Epithelial cell of prostate (primary cell): ENCODE results near the gene RHBDL3.
A peak's percentile ranks its signal among the peaks of the same experiment; 100 is the strongest.
"Not testable (repeated sequence)": the region's sequence is repeated elsewhere in the genome, so short reads cannot be mapped to it uniquely, and the experiment has no call there.

Experiments used
- DNase-seq: peaks from one replicate; pipeline ENCODE4 v3.0.0-alpha.2; 2011; ENCODE audit warnings: low read depth, low spot score
- H3K27ac ChIP-seq: fragments of 450-650 bp; 2 replicates; pipeline ENCODE4 v1.5.1; 2017; ENCODE audit warnings: mild to moderate bottlenecking

Gene RHBDL3

DNA sequence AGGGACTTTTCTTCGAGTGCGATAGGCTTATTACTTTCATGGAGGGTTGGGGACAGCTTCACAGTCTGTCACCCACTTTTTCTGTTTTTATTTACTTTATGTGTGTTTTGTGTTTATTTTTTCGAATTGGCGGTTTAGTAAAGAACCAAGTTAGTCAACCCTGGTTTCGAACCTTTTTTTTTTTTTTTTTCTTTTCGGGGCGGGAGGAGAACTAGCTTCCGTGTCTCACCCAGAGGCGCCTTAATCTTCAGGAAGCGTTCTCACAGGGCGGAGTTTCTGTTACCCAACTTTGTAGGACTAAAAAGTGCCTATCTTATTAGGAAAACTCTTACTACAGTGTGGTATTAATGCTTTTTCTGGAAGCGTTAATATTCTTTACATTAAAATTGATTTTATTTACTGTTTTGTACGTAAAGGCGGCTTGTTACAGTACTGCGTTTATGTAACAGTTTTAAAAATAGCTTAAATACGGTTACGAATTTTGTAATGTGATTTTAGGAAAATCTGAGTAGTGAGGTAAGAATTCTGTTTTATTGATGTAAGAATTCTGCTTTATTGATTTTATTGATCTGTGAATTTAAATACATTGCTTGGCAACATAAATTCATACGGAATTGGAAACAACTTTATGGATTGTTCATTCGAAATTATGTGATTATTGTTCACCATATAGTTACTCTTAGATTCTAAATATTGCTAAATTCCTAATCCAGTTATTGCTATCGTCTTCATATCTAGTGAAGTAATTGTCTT lies 85.2 kb downstream of the RHBDL3 start:
- DNase-seq = no peak
- peak overlapping the region; percentile 92 for H3K27ac ChIP-seq

DNA sequence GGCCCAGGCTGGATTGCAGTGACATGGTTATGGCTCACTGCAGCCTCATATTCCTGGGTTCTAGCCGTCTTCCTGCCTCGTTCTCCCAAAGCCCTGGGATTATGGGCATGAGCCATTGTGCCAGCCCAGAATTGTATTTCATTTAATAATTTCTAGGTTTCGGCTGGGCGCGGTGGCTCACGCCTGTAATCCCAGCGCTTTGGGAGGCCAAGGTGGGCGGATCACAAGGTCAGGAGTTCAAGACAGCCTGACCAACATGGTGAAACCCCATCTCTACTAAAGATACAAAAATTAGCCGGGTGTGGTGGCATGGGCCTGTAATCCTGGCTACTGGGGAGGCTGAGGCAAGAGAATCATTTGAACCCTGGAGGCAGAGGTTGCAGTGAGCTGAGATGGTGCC lies 87.1 kb downstream of the RHBDL3 start:
- H3K27ac ChIP-seq, DNase-seq: not testable (repeated sequence)

DNA sequence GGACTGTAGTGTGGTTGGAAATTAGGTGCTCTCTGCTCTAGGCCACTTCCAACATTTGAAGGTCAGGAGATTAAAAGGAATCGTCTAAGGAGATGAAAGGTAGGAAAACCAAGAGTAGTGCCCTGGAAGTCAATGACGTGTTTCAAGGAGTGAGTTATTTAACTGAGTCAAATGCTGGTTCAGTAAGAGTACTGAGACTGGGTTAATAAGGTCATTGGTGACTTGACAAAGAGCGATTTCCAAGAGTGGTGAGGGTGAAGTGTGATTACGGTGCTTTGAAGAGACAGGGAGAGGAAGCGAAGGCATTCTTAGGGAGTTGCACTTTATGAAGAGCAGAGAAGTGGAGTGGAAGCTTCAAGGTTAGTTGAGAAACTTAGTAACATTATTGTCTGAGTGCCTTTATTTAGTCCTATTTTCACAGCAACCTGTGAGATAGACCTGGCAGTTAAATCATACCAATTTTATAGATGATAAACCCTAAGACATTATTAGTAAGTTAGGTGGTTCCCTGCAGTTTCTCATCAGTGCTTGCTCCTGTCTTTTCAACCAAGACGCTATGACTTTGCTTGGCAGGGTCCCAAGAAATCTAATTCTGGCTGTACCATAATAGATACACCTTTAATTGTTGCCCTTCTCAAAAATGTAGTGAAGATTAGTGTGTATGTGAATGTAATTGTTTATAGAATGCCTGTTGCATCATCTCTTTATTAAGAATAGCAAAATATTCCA lies 90.2 kb downstream of the RHBDL3 start:
- H3K27ac ChIP-seq = peak overlapping the region; percentile 33

DNA sequence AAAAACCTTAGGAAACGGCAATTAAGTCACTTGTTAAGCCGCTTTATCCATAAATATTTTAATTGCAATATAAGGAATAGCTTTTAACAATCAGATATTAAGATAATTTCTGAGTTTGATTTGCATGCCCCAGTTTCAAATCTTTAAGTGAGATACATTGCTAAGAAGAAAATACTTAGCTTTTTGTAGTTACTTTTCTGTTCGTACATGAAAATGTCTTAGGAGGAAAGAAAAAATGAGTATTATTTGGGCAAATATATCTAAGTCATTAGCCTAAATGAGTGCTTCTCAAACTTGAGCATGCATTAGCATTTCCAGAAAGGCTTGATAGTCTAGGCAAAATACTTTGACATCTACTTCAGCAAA lies 90.7 kb downstream of the RHBDL3 start:
- H3K27ac ChIP-seq = peak overlapping the region; percentile 33
- DNase-seq = no peak

More for the DNA sequence above, 90.2 kb downstream of the RHBDL3 start:
- no peak for DNase-seq

DNA sequence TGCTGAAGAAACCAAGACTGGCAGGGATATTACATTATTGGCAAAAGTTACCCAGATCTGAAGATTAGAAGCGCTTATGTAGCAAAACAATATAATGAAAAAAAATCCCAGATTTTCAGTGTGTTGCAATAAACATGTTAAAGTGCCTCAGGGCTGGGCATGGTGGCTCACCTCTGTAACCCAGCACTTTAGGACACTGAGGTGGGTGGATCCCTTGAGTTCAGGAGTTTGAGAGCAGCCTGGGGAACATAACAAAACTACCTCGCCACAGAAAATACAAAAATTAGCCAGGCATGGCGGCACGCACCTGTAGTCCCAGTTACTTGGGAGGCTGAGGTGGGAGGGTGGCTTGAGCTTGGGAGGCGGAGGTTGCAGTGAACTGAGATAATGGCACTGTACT lies 91.1 kb downstream of the RHBDL3 start:
- H3K27ac ChIP-seq = peak overlapping the region; percentile 33
- DNase-seq = no peak

DNA sequence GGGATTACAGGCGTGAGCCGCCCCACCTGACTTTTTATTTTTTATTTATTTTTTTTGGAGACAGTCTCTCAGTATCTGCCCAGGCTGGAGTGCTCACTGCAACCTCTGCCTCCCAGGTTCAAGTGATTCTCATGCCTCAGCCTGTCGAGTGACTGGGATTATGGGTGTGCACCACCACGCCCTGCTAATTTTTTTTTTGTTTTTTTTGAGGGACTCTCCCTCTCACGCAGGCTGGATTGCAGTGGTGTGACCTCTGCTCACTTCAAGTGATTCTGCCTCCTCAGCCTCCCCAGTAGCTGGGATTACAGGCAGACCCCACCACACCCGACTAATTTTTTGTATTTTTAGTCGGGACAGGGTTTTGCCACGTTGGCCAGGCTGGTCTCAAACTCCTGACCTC lies 92.0 kb downstream of the RHBDL3 start:
- DNase-seq = no peak
- peak overlapping the region; percentile 18 for H3K27ac ChIP-seq

DNA sequence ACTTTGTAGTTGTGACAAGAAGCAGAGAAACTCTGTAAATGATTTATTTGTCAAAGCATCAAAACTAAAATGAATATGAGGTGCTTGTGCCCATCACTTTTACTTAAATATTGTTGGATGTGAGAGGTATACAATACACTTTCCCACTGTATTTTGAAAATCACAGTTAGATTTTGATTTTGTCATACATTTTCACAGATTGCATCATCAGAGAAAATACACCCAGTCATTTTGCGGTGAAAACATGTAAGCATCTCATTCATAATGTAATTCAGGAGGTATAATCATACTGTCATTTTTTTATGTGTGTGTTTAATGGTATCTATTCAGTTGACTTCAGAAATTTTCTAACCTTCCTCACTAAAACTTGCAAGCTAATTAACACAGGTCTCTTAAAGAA lies 95.6 kb downstream of the RHBDL3 start:
- peak overlapping the region; percentile 11 for H3K27ac ChIP-seq
- DNase-seq = no peak

DNA sequence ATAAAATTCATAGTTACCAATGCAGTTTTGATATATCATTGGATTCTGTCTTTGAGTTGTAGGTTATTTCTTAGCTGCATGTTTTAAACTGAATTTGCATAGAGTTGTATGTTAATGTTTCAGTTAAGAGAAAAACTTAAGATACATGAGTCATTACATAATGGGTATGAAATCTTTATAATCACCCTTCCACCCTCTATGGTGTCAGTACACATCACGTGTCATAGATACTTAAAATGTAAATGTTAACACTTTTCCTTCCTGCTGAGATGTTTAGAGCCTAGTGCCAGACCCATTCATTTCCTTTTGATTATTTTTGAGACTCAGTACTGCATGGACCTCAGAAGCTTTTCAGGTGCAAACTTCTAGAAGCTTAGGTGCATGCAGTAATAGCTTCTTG lies 104.8 kb downstream of the RHBDL3 start:
- DNase-seq = no peak

More for the DNA sequence above, 104.8 kb downstream of the RHBDL3 start:
- H3K27ac ChIP-seq = no peak overlapping the region
